ENCODE measurements around the gene MAP2K6.

The MAP2K6 gene

DNA sequence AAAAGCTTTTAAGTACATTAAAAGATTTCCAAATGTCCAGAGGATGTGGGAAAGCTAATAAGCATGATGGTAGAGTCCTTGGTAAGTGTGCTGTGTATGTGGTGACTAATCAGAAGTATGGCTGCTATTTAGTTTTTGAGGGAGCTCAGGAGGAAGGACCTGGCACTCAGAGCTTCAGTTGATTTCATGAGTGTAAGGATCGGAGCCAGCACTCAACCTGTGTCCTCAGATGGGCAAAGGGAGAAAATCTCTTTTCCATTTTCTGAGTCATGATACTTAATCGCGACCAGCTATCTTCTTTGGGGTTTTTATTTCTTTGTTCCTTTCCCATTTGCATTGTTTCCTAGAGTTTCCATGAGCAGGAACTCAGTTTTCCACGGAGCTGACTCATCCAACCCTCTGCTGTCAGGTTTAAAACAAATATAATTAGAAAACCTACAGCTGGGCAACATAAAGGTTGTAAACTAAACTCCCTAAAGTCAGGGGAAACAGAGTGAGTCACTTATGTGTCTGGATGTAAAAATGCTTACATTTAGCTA lies 125.4 kb downstream of the MAP2K6 start:
- Mint-ChIP-seq H3K9me3 (no peaks in the 10 kb centered on the region), H3K4me3 (no peak overlapping the region), H3K27me3 (ENCODE audit: low read depth) (no peaks in the 10 kb centered on the region), H3K4me1 (no peaks in the 10 kb centered on the region), H3K36me3 (ENCODE audit: low read depth) (peaks cover 82% of the 10 kb centered on the region), H3K27ac (no peak overlapping the region)
- TF ChIP-seq, protein P1, sequence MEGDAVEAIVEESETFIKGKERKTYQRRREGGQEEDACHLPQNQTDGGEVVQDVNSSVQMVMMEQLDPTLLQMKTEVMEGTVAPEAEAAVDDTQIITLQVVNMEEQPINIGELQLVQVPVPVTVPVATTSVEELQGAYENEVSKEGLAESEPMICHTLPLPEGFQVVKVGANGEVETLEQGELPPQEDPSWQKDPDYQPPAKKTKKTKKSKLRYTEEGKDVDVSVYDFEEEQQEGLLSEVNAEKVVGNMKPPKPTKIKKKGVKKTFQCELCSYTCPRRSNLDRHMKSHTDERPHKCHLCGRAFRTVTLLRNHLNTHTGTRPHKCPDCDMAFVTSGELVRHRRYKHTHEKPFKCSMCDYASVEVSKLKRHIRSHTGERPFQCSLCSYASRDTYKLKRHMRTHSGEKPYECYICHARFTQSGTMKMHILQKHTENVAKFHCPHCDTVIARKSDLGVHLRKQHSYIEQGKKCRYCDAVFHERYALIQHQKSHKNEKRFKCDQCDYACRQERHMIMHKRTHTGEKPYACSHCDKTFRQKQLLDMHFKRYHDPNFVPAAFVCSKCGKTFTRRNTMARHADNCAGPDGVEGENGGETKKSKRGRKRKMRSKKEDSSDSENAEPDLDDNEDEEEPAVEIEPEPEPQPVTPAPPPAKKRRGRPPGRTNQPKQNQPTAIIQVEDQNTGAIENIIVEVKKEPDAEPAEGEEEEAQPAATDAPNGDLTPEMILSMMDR (IDR thresholded peaks at IDR 0.05; ENCODE audit: unreplicated experiment in 3 of 3), result no peak

DNA sequence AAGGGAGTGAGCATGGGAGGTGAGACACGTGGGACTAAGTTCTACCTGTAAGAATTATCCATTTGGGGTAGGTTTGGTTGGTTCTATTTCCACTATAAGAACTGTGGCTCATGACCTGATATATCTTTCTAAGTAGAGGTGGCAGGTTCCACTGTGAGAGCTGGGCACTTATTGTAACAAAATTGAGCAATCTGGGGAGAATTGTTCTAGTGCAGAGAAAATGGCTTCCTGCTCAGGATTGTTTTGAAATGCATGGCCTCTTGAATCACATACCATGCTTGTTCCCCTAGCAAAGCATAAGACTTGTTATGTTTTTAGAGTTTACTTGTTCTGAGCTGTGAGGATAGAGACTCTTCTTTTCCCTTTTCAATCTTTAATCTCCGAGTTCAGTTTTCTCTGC lies 125.9 kb downstream of the MAP2K6 start:
- Mint-ChIP-seq H3K4me3 (no peak overlapping the region), H3K36me3 (ENCODE audit: low read depth) (peaks cover 81% of the 10 kb centered on the region), H3K27ac (no peak overlapping the region), H3K4me1 (no peaks in the 10 kb centered on the region), H3K27me3 (ENCODE audit: low read depth) (no peaks in the 10 kb centered on the region), H3K9me3 (no peaks in the 10 kb centered on the region)
- TF ChIP-seq, protein P1 (IDR thresholded peaks at IDR 0.05; ENCODE audit: unreplicated experiment in 3 of 3), result no peak

DNA sequence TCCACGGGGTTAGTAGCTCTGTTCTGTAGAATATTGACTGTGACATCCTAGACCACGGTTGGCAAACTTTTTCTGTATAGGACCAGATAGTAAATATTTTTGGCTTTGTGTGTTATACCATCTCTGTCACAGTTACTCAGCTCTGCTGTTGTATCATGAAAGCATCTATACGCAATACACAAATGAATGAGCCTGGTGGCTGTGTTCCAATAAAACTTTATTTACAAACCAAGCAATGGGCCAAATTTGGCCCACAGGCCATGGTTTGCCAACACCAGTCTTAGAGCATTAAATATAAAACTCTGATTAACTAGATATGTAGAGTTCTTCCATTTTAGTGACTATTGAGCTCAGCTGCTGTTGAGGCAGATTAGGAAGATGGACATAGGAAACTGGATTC lies 132.7 kb downstream of the MAP2K6 start:
- TF ChIP-seq, protein P1 (IDR thresholded peaks at IDR 0.05; ENCODE audit: unreplicated experiment in 3 of 3), result no peak
- Mint-ChIP-seq H3K27ac (no peak overlapping the region), H3K4me3 (no peak overlapping the region)

DNA sequence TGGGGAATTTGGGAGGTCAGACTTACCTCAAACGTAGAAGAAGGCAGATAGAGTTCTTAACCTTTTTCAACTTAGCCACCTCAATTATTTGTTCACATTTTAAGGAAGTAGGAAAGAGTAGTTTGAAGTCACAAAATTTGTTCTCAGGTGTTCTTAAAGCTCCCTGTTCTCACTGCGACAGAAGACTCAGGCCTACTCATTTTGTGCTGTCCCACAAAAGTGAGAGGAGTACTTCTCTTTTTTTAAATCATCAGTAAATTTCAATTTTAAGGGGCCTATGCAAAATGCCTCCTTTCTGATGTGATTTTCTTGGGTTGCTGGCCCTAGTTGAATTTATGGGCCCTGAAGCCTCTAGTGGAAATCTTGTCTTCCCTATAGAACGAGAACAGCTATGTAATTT lies 133.4 kb downstream of the MAP2K6 start:
- Mint-ChIP-seq H3K4me1 (no peaks in the 10 kb centered on the region), H3K36me3 (ENCODE audit: low read depth) (peaks cover 46% of the 10 kb centered on the region), H3K9me3 (no peaks in the 10 kb centered on the region), H3K27me3 (ENCODE audit: low read depth) (no peaks in the 10 kb centered on the region), H3K27ac (no peak overlapping the region), H3K4me3 (no peak overlapping the region)
- TF ChIP-seq, protein P1 (IDR thresholded peaks at IDR 0.05; ENCODE audit: unreplicated experiment in 3 of 3), result no peak

More for the DNA sequence above, 132.7 kb downstream of the MAP2K6 start:
- Mint-ChIP-seq H3K9me3 (no peaks in the 10 kb centered on the region), H3K4me1 (no peaks in the 10 kb centered on the region), H3K27me3 (ENCODE audit: low read depth) (no peaks in the 10 kb centered on the region), H3K36me3 (ENCODE audit: low read depth) (peaks cover 46% of the 10 kb centered on the region)

DNA sequence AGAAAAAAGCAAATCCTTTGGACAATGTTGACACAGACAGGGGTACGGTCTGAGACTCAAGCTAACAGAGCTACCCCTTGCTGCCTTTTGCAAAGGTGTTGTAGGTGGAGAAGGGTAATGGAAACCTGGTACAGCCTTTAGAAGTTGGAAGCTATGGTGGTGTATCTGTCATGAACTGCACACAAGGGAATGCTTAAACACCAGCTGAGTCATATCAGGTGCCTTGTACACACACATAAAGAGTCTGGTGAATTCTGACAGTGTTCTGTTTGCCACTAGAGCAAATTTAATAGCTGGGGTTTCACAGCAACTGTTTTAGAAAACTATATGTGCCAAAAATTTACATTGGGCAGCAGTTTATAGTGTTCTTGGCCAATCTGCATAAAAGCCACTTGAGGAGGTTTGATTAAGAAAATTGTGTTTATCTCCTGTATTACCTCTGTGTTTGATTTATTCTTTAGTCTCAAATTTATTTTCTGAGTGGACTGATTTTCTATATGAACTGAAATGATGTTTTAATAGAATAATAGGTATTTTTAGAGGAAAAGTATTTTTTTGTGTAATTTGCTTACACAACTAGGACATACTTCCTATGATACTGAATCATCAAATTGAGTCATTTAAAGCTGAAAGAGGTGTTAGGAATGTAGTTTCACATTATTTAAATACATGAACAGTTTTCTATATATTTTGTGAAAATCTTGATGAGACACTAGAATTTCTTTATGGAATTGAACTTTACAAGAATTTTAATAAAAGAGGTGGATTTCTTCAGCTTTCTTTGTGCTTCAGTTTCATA lies 136.9 kb downstream of the MAP2K6 start:
- Mint-ChIP-seq H3K27me3 (ENCODE audit: low read depth) (no peaks in the 10 kb centered on the region), H3K36me3 (ENCODE audit: low read depth) (peaks cover 36% of the 10 kb centered on the region), H3K9me3 (no peaks in the 10 kb centered on the region), H3K27ac (no peak overlapping the region), H3K4me3 (no peak overlapping the region), H3K4me1 (no peaks in the 10 kb centered on the region)
- TF ChIP-seq, protein P1 (IDR thresholded peaks at IDR 0.05; ENCODE audit: unreplicated experiment in 3 of 3), result no peak

All from nephron (organoid).